Ishikawa (cell line): ENCODE data around the gene CRTAC1.

ENCODE experiments used
- CEBPB ChIP-seq: IDR thresholded peaks from 2 replicates; pipeline ENCODE4 v1.6.1; 2012
- CREB1 ChIP-seq: IDR thresholded peaks from 2 replicates; pipeline ENCODE4 v1.6.1; 2012; ENCODE audit warnings: low read depth
- EGR1 ChIP-seq: IDR thresholded peaks from 2 replicates; pipeline ENCODE4 v1.6.1; 2012
- EP300 ChIP-seq: IDR thresholded peaks from 2 replicates; pipeline ENCODE4 v1.6.1; 2012; ENCODE audit warnings: borderline replicate concordance
- RAD21 ChIP-seq: IDR thresholded peaks from 2 replicates; pipeline ENCODE4 v1.6.1; 2012; ENCODE audit warnings: low read depth
- TAF1 ChIP-seq: IDR thresholded peaks from 2 replicates; pipeline ENCODE4 v1.6.1; 2012; ENCODE audit warnings: low read depth, mild to moderate bottlenecking
- TEAD4 ChIP-seq: IDR thresholded peaks from 2 replicates; pipeline ENCODE4 v1.6.1; 2012
- TF ChIP-seq, protein P1 (sequence below): IDR thresholded peaks from 2 replicates; pipeline ENCODE4 v1.6.1; 2012

DNA sequence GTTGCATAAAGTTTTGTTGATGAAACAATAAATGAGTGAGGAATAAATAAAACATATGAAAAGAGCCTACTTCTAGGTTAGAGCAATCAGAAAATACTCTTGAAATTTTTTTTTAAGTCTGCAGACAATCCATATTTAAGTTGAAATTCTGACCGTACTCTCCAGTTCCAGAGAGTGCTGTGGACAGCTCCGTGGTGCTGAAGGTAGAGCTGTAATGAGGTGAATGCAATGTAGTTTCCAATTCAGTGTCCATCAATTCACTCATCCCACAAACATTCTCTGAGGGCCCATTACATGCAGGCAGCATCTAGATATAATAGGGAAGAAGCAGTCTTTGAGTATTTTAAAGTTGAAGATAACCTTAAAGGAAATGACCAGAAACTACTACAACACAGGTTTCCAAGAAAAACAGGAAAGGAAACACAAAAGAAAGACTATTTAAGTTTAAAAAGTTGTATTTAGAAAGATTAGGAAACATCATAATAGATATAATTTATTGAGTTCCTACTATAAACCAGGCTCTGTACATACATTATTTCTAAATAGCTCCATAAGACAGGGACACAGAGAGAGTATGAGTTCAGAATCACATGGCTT is 44.0 kb upstream of the CRTAC1 start:
- no peak for TF ChIP-seq RAD21
- no peak for TF ChIP-seq EP300
- TF ChIP-seq TAF1 = no peak
- no peak for TF ChIP-seq EGR1
- no peak for TF ChIP-seq TEAD4
- TF ChIP-seq, protein P1, sequence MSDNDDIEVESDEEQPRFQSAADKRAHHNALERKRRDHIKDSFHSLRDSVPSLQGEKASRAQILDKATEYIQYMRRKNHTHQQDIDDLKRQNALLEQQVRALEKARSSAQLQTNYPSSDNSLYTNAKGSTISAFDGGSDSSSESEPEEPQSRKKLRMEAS = no peak
- TF ChIP-seq CREB1 = no peak
- TF ChIP-seq CEBPB = no peak
